HEK293T (cell line): ENCODE results near the gene P2RY2.

Experiments
- CTCF ChIA-PET: fragments of 350-600 bp; formaldehyde crosslinking; extraction: SDS; loops from one replicate; lab custom pipeline; 2021; ENCODE audit warnings: antibody characterized with exemption, inconsistent platforms; lab: Yijun Ruan, JAX
- POLR2A ChIA-PET: fragments of 350-600 bp; formaldehyde crosslinking; extraction: SDS; loops from one replicate; lab custom pipeline; 2020; ENCODE audit warnings: antibody characterized with exemption, inconsistent platforms; lab: Yijun Ruan, JAX
- DNase-seq: peaks from one replicate; pipeline ENCODE4 v3.0.0; 2012; ENCODE audit warnings: mixed read lengths; ENCODE audit errors: extremely low spot score
- ARNT ChIP-seq: fragments of 450-650 bp; IDR thresholded peaks from 2 replicates; pipeline ENCODE4 v1.6.1; 2017; ENCODE audit warnings: mild to moderate bottlenecking
- BHLHE40 ChIP-seq: fragments of 450-650 bp; IDR thresholded peaks from 2 replicates; pipeline ENCODE4 v1.6.1; 2016; ENCODE audit warnings: mild to moderate bottlenecking, moderate library complexity, borderline replicate concordance
- CTBP1 ChIP-seq: fragments of 450-650 bp; IDR thresholded peaks from 2 replicates; pipeline ENCODE4 v1.6.1; 2016; ENCODE audit warnings: borderline replicate concordance
- ELF4 ChIP-seq: fragments of 450-650 bp; IDR thresholded peaks from 2 replicates; pipeline ENCODE4 v1.6.1; 2017; ENCODE audit warnings: antibody characterized with exemption
- FOXA1 ChIP-seq: fragments of 450-650 bp; IDR thresholded peaks from 2 replicates; pipeline ENCODE4 v1.6.1; 2016; ENCODE audit warnings: mild to moderate bottlenecking
- FOXK2 ChIP-seq: fragments of 450-650 bp; IDR thresholded peaks from 2 replicates; pipeline ENCODE4 v1.6.1; 2016; ENCODE audit warnings: mild to moderate bottlenecking
- FOXM1 ChIP-seq: fragments of 450-650 bp; IDR thresholded peaks from 2 replicates; pipeline ENCODE4 v1.6.1; 2017; ENCODE audit warnings: mild to moderate bottlenecking, borderline replicate concordance
- HDGF ChIP-seq: fragments of 450-650 bp; IDR thresholded peaks from 2 replicates; pipeline ENCODE4 v1.6.1; 2017; ENCODE audit warnings: antibody characterized with exemption, borderline replicate concordance
- L3MBTL2 ChIP-seq: fragments of 450-650 bp; conservative IDR thresholded peaks from 2 replicates; pipeline ENCODE4 v1.6.1; 2016; ENCODE audit warnings: mild to moderate bottlenecking
- LEF1 ChIP-seq: fragments of 450-650 bp; IDR thresholded peaks from 2 replicates; pipeline ENCODE4 v1.6.1; 2017; ENCODE audit warnings: mild to moderate bottlenecking, borderline replicate concordance
- NFRKB ChIP-seq: fragments of 450-650 bp; IDR thresholded peaks from 2 replicates; pipeline ENCODE4 v1.6.1; 2016; ENCODE audit warnings: mild to moderate bottlenecking, moderate library complexity
- PKNOX1 ChIP-seq: fragments of 450-650 bp; IDR thresholded peaks from 2 replicates; pipeline ENCODE4 v1.6.1; 2016
- SP1 ChIP-seq: fragments of 450-650 bp; IDR thresholded peaks from 2 replicates; pipeline ENCODE4 v1.6.1; 2017
- SUZ12 ChIP-seq: fragments of 450-650 bp; IDR thresholded peaks from 2 replicates; pipeline ENCODE4 v1.6.1; 2016; ENCODE audit warnings: mild to moderate bottlenecking
- TARDBP ChIP-seq: fragments of 450-650 bp; IDR thresholded peaks from 2 replicates; pipeline ENCODE4 v1.6.1; 2016
- ZNF384 ChIP-seq: fragments of 450-650 bp; IDR thresholded peaks from 2 replicates; pipeline ENCODE4 v1.6.1; 2016

Gene P2RY2

GRCh38 chr11:73252577-73253191 is 34.6 kb downstream of the P2RY2 start:
- TF ChIP-seq SP1: no peak
- TF ChIP-seq NFRKB: no peak
- TF ChIP-seq TARDBP: no peak
- TF ChIP-seq FOXM1: no peak
- ChIA-PET POLR2A (no interaction called here), CTCF (interaction anchor here (0.6 to 1.0 kb wide), 7 partner anchors 8 to 1196 kb away, joined by 3 to 5 read pairs (median 3); no protein-coding TSS in a partner anchor)
- DNase-seq: no peak

GRCh38 chr11:73257342-73258103 is 39.4 kb downstream of the P2RY2 start:
- TF ChIP-seq HDGF (no peak), SUZ12 (no peak), ARNT (no peak), SP1 (no peak), FOXA1 (no peak), CTBP1 (no peak), FOXM1 (no peak), TARDBP (no peak), LEF1 (no peak), ELF4 (no peak), PKNOX1 (no peak), L3MBTL2 (no peak), ZNF384 (no peak), BHLHE40 (no peak), FOXK2 (no peak), NFRKB (no peak)
- DNase-seq: no peak
- ChIA-PET CTCF (no interaction called here), POLR2A (interaction anchor here (0.9 kb wide), 2 partner anchors 10 to 115 kb away, joined by 3 to 4 read pairs; partner anchors contain the start of gene FCHSD2)

- POLR2A ChIA-PET: interaction anchor here (0.9 kb wide), 1 partner anchor 116 kb away, joined by 3 read pairs; the partner anchor contains the start of gene FCHSD2
- no peak for TF ChIP-seq BHLHE40
- TF ChIP-seq FOXK2: no peak
- TF ChIP-seq ELF4: no peak
- no peak for TF ChIP-seq SP1
- no peak for TF ChIP-seq PKNOX1
- no peak for TF ChIP-seq FOXA1
- TF ChIP-seq NFRKB: no peak
- TF ChIP-seq CTBP1: no peak
- TF ChIP-seq ARNT: no peak
- TF ChIP-seq ZNF384: no peak
- no peak for TF ChIP-seq HDGF
- TF ChIP-seq SUZ12: no peak
- TF ChIP-seq TARDBP: no peak
- no peak for DNase-seq
- CTCF ChIA-PET: no interaction called here
Measured at GRCh38 chr11:73258104-73259035, 40.3 kb downstream of the P2RY2 start.

GRCh38 chr11:73259406-73260126 is 41.5 kb downstream of the P2RY2 start:
- no peak for TF ChIP-seq CTBP1
- TF ChIP-seq LEF1: no peak
- no peak for TF ChIP-seq ZNF384
- no peak for TF ChIP-seq FOXK2
- TF ChIP-seq NFRKB: no peak
- TF ChIP-seq L3MBTL2: no peak
- no peak for TF ChIP-seq TARDBP
- no peak for TF ChIP-seq PKNOX1
- TF ChIP-seq SP1: no peak
- no peak for TF ChIP-seq FOXA1
- TF ChIP-seq BHLHE40: no peak
- no peak for TF ChIP-seq HDGF
- TF ChIP-seq SUZ12: no peak
- TF ChIP-seq ELF4: no peak
- no peak for TF ChIP-seq FOXM1
- TF ChIP-seq ARNT: no peak
- DNase-seq: no peak
- CTCF ChIA-PET: no interaction called here
- POLR2A ChIA-PET: no interaction called here

- ChIA-PET CTCF (no interaction called here), POLR2A (no interaction called here)
- no peak for DNase-seq
- TF ChIP-seq CTBP1: no peak
- TF ChIP-seq TARDBP: no peak
- no peak for TF ChIP-seq HDGF
- TF ChIP-seq SUZ12: no peak
- TF ChIP-seq ELF4: no peak
- no peak for TF ChIP-seq FOXK2
- TF ChIP-seq L3MBTL2: no peak
- no peak for TF ChIP-seq LEF1
- TF ChIP-seq SP1: no peak
- no peak for TF ChIP-seq FOXM1
Measured at GRCh38 chr11:73260127-73260457, 42.0 kb downstream of the P2RY2 start.
